Endothelial cell (in vitro differentiated cells): ENCODE results near the gene POU2F1. TPM values are rescaled to one million over a fixed set of nuclear protein-coding genes. Genes with fewer than 3 reads are reported as not detected.

Experiments used
- DNase-seq: peaks from one replicate; pipeline ENCODE4 v3.0.0; 2021; ENCODE audit warnings: low spot score
- H3K27ac Mint-ChIP-seq: one replicate; pipeline ENCODE4 v1.8.0; 2021; ENCODE audit warnings: mixed read lengths, inconsistent platforms; ENCODE audit not compliant: unreplicated experiment
- H3K27me3 Mint-ChIP-seq: one replicate; pipeline ENCODE4 v1.8.0; 2021; ENCODE audit warnings: mild to moderate bottlenecking, moderate library complexity, mixed read lengths, inconsistent platforms; ENCODE audit not compliant: unreplicated experiment
- H3K36me3 Mint-ChIP-seq: one replicate; pipeline ENCODE4 v1.8.0; 2021; ENCODE audit warnings: mild to moderate bottlenecking, low read depth, mixed read lengths, inconsistent platforms; ENCODE audit not compliant: unreplicated experiment
- H3K4me1 Mint-ChIP-seq: one replicate; pipeline ENCODE4 v1.8.0; 2021; ENCODE audit warnings: mild to moderate bottlenecking, mixed read lengths, inconsistent platforms; ENCODE audit not compliant: unreplicated experiment
- H3K4me3 Mint-ChIP-seq: one replicate; pipeline ENCODE4 v1.8.0; 2021; ENCODE audit warnings: mild to moderate bottlenecking, mixed read lengths, inconsistent platforms; ENCODE audit not compliant: unreplicated experiment
- H3K9me3 Mint-ChIP-seq: one replicate; pipeline ENCODE4 v1.8.0; 2021; ENCODE audit warnings: mixed read lengths, inconsistent platforms; ENCODE audit not compliant: unreplicated experiment
- total RNA-seq: library from RNA; stranded (reverse); fragmentation: NEBNext Ultra II Directional; extraction: Animal tissue kit (Norgen Biotek cat#: 25700); gene quantifications from one replicate; pipeline ENCODE4 v1.2.1, GENCODE V29; 2021; ENCODE audit not compliant: unreplicated experiment
- TF ChIP-seq, protein P1 (sequence below): fragments of 200-600 bp; sonication (generic); IDR thresholded peaks from one replicate; pipeline ENCODE4 v1.5.0; 2021; ENCODE audit warnings: antibody characterized with exemption; ENCODE audit not compliant: unreplicated experiment

POU2F1 gene
- total RNA-seq, 1 donor from 2014 or later, result 24.5 TPM

DNA sequence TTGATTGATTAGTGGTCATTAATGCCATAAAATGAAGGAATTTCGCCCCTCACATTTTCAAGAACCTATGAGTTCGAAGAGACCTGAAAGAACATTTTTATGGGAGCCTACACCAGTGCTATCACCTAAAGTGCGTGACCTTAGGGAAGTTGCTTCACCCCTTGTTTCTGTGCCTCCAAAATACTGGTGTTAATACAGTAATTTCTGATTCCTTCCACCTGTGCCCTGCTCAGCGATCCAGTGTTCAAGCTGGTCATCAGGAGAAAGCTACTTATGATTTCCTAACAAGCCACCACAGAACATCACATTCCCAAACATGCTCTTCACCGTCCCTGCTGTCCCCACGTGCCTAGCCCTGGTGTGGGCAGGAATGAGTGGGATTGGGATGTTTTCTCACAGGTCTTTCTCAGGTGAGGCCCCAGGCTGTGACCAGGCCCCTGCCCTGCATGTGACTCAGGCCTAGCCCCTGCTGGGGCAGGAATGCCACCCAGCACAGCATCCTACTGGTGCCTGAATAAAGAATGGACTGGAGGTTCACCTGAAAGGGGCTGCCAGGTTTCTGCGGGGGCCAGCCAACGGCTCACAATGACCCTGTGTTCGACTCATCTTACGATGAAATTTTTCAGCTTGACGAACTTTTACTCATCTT, 237.4 kb downstream of the POU2F1 start:
- TF ChIP-seq, protein P1, sequence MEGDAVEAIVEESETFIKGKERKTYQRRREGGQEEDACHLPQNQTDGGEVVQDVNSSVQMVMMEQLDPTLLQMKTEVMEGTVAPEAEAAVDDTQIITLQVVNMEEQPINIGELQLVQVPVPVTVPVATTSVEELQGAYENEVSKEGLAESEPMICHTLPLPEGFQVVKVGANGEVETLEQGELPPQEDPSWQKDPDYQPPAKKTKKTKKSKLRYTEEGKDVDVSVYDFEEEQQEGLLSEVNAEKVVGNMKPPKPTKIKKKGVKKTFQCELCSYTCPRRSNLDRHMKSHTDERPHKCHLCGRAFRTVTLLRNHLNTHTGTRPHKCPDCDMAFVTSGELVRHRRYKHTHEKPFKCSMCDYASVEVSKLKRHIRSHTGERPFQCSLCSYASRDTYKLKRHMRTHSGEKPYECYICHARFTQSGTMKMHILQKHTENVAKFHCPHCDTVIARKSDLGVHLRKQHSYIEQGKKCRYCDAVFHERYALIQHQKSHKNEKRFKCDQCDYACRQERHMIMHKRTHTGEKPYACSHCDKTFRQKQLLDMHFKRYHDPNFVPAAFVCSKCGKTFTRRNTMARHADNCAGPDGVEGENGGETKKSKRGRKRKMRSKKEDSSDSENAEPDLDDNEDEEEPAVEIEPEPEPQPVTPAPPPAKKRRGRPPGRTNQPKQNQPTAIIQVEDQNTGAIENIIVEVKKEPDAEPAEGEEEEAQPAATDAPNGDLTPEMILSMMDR, result no peak
- no peak for DNase-seq
- H3K9me3 Mint-ChIP-seq, result no peaks in the 10 kb centered on the region
- H3K4me1 Mint-ChIP-seq, result peaks cover 4% of the 10 kb centered on the region
- no peaks in the 10 kb centered on the region for H3K36me3 Mint-ChIP-seq
- H3K4me3 Mint-ChIP-seq, result no peak overlapping the region
- no peaks in the 10 kb centered on the region for H3K27me3 Mint-ChIP-seq
- H3K27ac Mint-ChIP-seq, result no peak overlapping the region

DNA sequence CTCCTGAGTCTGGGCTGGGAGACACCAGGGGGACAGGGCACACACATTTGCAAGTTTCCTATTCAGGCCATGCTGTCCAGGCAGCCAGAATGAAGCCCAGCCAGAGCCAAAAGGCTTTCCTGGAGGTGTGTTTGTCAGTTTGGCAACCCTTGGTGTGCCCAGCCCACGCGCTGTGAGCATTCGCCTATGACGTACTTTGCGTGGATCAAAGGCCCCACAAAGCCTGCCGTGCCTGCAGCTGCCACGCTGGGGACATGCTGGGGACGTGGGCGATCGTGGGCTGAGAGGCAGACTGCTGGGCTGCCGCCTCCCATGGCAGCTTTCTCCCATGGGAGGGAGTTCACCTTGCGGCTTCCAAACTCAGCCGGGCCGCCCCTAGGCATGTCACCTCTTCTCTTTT, 240.2 kb downstream of the POU2F1 start:
- H3K36me3 Mint-ChIP-seq, result no peaks in the 10 kb centered on the region
- H3K27me3 Mint-ChIP-seq, result peaks cover 2% of the 10 kb centered on the region
- TF ChIP-seq, protein P1, result no peak
- H3K27ac Mint-ChIP-seq, result no peak overlapping the region
- no peak for DNase-seq
- peaks cover 4% of the 10 kb centered on the region for H3K4me1 Mint-ChIP-seq
- H3K4me3 Mint-ChIP-seq, result no peak overlapping the region
- H3K9me3 Mint-ChIP-seq, result no peaks in the 10 kb centered on the region

DNA sequence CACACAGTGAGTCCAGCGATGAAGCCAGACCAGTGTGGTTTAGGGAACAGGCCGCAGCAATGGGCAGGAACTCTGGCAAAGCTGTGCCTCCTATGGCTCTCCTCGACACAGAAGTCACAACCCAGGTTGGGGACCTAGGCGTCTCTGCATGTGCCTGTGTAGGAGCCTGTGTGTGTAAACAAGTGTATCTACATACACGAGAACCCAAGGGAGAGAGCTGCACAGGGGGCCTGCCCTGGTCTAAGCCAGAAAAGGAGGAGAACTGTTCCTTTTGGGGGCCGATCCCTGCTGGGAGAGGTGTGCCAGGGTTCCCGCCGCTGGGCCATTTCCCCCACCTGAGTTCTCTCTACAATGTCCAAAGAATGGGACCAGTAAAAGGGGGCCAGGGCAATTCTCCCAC, 241.7 kb downstream of the POU2F1 start:
- no peak overlapping the region for H3K27ac Mint-ChIP-seq
- no peaks in the 10 kb centered on the region for H3K36me3 Mint-ChIP-seq
- H3K9me3 Mint-ChIP-seq, result no peaks in the 10 kb centered on the region
- H3K4me1 Mint-ChIP-seq, result no peaks in the 10 kb centered on the region
- TF ChIP-seq, protein P1, result no peak
- H3K27me3 Mint-ChIP-seq, result peaks cover 2% of the 10 kb centered on the region
- no peak for DNase-seq
- H3K4me3 Mint-ChIP-seq, result no peak overlapping the region

DNA sequence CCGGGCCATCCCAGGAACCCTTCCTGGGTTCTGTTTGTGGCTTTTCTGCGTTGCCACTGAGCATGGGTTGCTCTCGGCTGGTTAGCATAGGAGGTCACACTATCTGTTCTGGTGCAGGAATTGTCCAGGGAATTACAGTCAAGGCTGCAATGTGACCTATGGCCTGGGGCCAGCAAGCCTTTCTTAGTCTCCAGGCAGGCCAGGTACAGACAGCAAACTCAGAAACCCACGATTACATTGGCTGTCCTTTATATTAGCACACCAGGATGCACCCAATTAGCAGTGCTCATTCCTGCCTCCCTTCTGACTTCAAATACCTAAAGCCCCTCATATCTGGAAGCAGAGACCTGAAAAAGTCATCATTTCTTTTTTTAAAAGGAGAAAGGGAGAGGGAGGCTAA, 242.4 kb downstream of the POU2F1 start:
- Mint-ChIP-seq H3K4me1 (no peaks in the 10 kb centered on the region), H3K27me3 (peaks cover 2% of the 10 kb centered on the region), H3K36me3 (no peaks in the 10 kb centered on the region), H3K27ac (no peak overlapping the region), H3K4me3 (no peak overlapping the region), H3K9me3 (no peaks in the 10 kb centered on the region)
- TF ChIP-seq, protein P1, result no peak
- DNase-seq, result no peak

DNA sequence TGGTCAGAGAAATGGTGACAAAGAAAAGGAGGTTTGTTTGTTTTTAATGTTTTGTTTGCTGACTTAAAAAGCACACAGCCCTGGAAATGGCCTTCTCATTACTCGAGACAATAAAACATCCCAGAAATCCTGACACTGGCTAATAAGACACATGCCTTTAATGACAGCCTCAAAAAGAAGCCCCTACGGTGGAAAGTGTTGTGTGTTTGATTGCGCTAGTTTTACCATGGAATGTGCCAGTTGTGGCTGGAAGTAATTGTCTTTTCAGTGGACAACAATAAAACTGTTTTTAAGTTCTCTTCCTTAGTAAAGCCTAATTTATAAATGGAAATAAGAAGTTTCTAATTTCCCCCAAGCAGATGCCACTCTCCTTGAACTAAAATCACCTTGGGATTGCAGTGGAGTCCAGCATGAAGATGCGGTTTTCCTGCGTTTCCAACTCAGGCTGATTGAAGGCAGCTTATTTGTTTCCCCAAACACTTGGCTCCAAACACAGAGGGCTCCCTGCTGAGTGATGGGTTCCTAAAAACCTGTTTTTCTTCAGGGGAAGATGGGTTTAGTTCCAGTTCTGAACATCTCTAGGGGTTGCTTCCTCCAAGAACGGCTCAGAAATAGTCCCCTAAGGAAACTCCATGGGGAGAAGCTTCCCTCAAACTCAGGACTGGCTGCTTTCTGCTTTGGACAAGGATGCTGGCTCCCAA, 243.3 kb downstream of the POU2F1 start:
- Mint-ChIP-seq H3K4me1 (no peaks in the 10 kb centered on the region), H3K27me3 (peaks cover 2% of the 10 kb centered on the region), H3K9me3 (no peaks in the 10 kb centered on the region), H3K4me3 (no peak overlapping the region), H3K27ac (no peak overlapping the region), H3K36me3 (no peaks in the 10 kb centered on the region)
- no peak for DNase-seq
- TF ChIP-seq, protein P1, result no peak
